MM.1S (cell line): ENCODE results near the gene CTSC.

Experiments
- CTCF ChIP-seq: fragments of 300-600 bp; sonication (generic); IDR thresholded peaks from 2 replicates; pipeline ENCODE4 v1.5.1; 2016; ENCODE audit warnings: antibody characterized with exemption, low read length, mixed read lengths
- EZH2 ChIP-seq: fragments of 300-600 bp; sonication (generic); optimal IDR thresholded peaks from 2 replicates; pipeline ENCODE3; 2017; ENCODE audit warnings: low read depth, mild to moderate bottlenecking, antibody characterized with exemption, low read length, mixed read lengths

- TF ChIP-seq CTCF = no peak
- no peak for TF ChIP-seq EZH2
Observed at GRCh38 chr11:88317536-88317935, 20.0 kb downstream of the CTSC start.
